Activated CD8-positive, alpha-beta T cell treated with anti-CD3 and anti-CD28 coated beads, Interleukin-2, amount 10 ng/mL, durations not matched to agents 7 days and 5 days (primary cell): Measurements from ENCODE around the gene GOLGA3. TPM values are rescaled to one million over a fixed set of nuclear protein-coding genes. Genes with fewer than 3 reads are reported as not detected.
"Not testable (repeated sequence)": the region's sequence is repeated elsewhere in the genome, so short reads cannot be mapped to it uniquely, and the experiment has no call there.

ENCODE experiments used
- ATAC-seq: fragments of 150-1000 bp; cut with Tn5 transposase; one replicate; pipeline ENCODE4 v1.10.0; 2021; ENCODE audit warnings: moderate library complexity
- CTCF ChIA-PET: fragments of 350-600 bp; sonication (Branson Sonifier 250); formaldehyde crosslinking; loops from one replicate; lab custom pipeline; 2021; ENCODE audit warnings: antibody characterized with exemption; lab: Charles Lee
- POLR2A ChIA-PET: fragments of 350-600 bp; sonication (Branson Sonifier 250); formaldehyde crosslinking; loops from one replicate; lab custom pipeline; 2021; ENCODE audit warnings: antibody characterized with exemption; lab: Charles Lee
- DNase-seq: peaks from one replicate; pipeline ENCODE4 v3.0.0-alpha.2; 2020
- H3K27ac Mint-ChIP-seq: one replicate; pipeline ENCODE4 v1.8.0; 2021; ENCODE audit warnings: mild to moderate bottlenecking, mixed read lengths
- H3K27me3 Mint-ChIP-seq: one replicate; pipeline ENCODE4 v1.8.0; 2021; ENCODE audit warnings: low read depth, mixed read lengths
- H3K36me3 Mint-ChIP-seq: one replicate; pipeline ENCODE4 v1.8.0; 2021; ENCODE audit warnings: low read depth, mixed read lengths
- H3K4me1 Mint-ChIP-seq: one replicate; pipeline ENCODE4 v1.8.0; 2021; ENCODE audit warnings: low read depth, mixed read lengths
- H3K4me3 Mint-ChIP-seq: one replicate; pipeline ENCODE4 v1.8.0; 2021; ENCODE audit warnings: mild to moderate bottlenecking, mixed read lengths
- H3K9me3 Mint-ChIP-seq: one replicate; pipeline ENCODE4 v1.8.0; 2022; ENCODE audit warnings: mixed read lengths; ENCODE audit not compliant: insufficient read depth
- total RNA-seq, 2 experiments: library from RNA; stranded (reverse); gene quantifications; one replicate each; pipeline ENCODE4 v1.2.3, GENCODE V29; 2021

GOLGA3 gene
- total RNA-seq, 2 experiments from 2014 or later = 63.7 to 69.3 TPM

DNA sequence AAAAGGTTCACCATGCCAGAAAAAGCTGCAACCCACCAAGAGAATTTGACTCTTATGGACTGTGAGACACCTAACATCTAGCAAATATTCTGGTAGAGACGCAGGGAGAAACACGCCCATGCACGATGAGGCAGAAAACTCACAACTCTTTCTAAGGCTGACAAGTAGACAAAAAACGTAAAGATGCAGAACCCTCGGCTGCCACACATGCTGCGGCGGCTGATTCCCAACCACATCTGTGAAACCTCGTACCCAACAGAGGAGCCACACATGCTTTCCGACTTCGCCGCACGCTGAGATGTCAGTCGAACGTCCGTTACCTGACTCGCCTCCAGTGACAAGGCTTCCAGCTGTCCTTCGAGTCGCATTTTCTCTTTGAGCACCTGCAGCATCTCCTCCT lies 21.8 kb downstream of the GOLGA3 start:
- no peak overlapping the region for H3K27ac Mint-ChIP-seq
- peaks cover 69% of the 10 kb centered on the region for H3K36me3 Mint-ChIP-seq
- no peaks in the 10 kb centered on the region for H3K27me3 Mint-ChIP-seq
- DNase-seq = no peak
- no peaks in the 10 kb centered on the region for H3K9me3 Mint-ChIP-seq
- ChIA-PET CTCF (interaction anchor here (1.1 to 1.7 kb wide), 2 partner anchors 22 to 39 kb away, joined by 3 to 5 read pairs; partner anchors contain the start of gene GOLGA3), POLR2A (interaction anchor here (0.6 kb wide), 1 partner anchor 8 kb away, joined by 3 read pairs; no protein-coding TSS in a partner anchor)
- H3K4me3 Mint-ChIP-seq = no peak overlapping the region
- peaks cover 25% of the 10 kb centered on the region for H3K4me1 Mint-ChIP-seq
- no peak for ATAC-seq

DNA sequence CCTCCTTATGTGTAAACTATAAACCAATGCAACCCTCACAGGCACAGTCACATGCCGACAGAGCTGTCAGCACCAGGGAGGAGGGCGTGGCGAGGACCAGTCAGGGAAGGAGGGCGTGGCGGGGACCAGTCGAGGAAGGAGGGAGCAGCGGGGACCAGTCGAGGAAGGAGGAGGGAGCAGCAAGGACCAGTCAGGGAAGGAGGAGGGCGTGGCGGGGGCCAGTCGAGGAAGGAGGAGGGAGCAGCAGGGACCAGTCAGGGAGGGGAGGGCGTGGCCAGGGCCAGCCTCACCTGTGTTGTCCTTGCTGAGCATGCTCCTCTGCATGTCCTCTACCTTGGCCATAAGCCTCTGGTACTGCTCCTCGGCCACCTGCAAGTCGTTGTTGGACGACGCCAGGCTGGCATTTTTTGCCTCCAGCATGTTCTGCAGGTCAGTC lies 24.2 kb downstream of the GOLGA3 start:
- DNase-seq (no peak), ATAC-seq (no peak)
- peaks cover 70% of the 10 kb centered on the region for H3K36me3 Mint-ChIP-seq
- ChIA-PET CTCF (no interaction called here), POLR2A (no interaction called here)
- H3K27me3 Mint-ChIP-seq = no peaks in the 10 kb centered on the region
- no peaks in the 10 kb centered on the region for H3K9me3 Mint-ChIP-seq
- no peak overlapping the region for H3K4me3 Mint-ChIP-seq
- no peak overlapping the region for H3K27ac Mint-ChIP-seq
- H3K4me1 Mint-ChIP-seq = peaks cover 18% of the 10 kb centered on the region

DNA sequence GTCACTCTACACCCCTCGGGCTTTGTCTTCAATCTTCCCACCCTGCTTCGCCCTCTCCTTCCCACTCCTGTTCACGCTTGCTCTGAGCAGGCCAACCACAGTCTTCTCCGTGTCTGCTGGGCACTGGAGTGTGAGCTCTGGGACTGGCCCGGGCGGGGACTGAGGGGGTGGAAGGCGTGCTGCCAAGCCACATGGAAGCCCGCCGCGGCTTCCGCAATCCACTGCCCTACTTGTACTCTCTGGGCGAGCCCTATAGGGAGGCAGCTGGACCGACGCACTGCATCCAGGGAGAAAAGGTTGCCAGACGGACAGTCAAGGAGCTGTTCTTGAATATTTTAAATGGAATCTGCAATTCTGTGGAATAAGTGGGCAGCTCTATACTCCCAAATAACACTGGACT lies 24.8 kb downstream of the GOLGA3 start:
- ATAC-seq = no peak
- Mint-ChIP-seq H3K36me3 (peaks cover 66% of the 10 kb centered on the region), H3K9me3 (no peaks in the 10 kb centered on the region), H3K27me3 (no peaks in the 10 kb centered on the region), H3K4me1 (peaks cover 18% of the 10 kb centered on the region), H3K4me3 (no peak overlapping the region), H3K27ac (no peak overlapping the region)
- ChIA-PET CTCF (no interaction called here), POLR2A (no interaction called here)
- no peak for DNase-seq

DNA sequence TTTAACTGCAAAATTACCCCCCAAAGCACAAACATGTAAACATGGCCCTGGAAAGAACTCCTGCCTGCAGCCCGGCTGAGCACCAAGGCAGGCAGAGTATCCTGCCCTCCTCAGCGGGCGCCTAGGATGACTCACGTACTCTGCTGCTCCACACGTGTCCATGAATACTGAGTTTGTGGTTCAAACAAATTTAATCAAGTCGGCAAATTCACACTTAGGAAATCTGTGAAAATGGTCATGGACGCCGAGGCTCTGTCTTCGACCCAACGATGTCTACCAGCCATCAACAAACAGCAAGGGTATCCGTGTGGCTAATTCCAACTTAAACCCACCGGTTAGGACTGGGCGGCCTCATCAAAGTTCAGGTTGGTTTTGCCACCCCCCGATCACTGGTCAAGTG lies 25.5 kb downstream of the GOLGA3 start:
- CTCF ChIA-PET = no interaction called here
- H3K4me3 Mint-ChIP-seq = no peak overlapping the region

DNA sequence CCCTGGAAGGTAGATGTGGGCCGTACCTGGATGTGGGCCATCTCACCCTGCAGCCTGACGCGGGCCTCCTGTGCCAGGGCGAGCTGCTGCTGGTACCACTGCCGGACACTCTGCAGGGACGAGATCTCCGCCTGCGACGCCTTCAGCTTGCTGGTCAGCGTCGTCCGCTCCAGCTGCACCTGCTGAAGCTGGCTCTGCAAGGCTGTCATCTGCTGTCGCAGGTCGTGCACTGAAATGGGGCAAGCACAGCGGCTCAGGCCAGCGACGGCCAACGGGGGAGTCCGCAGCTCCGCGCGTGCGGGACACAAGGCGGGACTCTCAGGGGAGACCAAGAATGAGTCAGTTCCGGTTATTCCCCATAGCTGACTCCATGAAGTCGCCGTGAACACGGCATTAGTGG lies 26.9 kb downstream of the GOLGA3 start:
- Mint-ChIP-seq H3K27me3 (no peaks in the 10 kb centered on the region), H3K9me3 (no peaks in the 10 kb centered on the region), H3K4me1 (peaks cover 9% of the 10 kb centered on the region), H3K27ac (no peak overlapping the region), H3K36me3 (peaks cover 59% of the 10 kb centered on the region), H3K4me3 (no peak overlapping the region)
- no peak for DNase-seq
- ATAC-seq = no peak
- ChIA-PET CTCF (interaction anchor here (1.1 kb wide), 1 partner anchor 33 kb away, joined by 3 read pairs; no protein-coding TSS in a partner anchor), POLR2A (no interaction called here)

More for the DNA sequence above, 25.5 kb downstream of the GOLGA3 start:
- DNase-seq (no peak), ATAC-seq (no peak)
- Mint-ChIP-seq H3K9me3 (no peaks in the 10 kb centered on the region), H3K4me1 (peaks cover 18% of the 10 kb centered on the region), H3K36me3 (peaks cover 60% of the 10 kb centered on the region), H3K27ac (no peak overlapping the region), H3K27me3 (no peaks in the 10 kb centered on the region)
- POLR2A ChIA-PET = no interaction called here

DNA sequence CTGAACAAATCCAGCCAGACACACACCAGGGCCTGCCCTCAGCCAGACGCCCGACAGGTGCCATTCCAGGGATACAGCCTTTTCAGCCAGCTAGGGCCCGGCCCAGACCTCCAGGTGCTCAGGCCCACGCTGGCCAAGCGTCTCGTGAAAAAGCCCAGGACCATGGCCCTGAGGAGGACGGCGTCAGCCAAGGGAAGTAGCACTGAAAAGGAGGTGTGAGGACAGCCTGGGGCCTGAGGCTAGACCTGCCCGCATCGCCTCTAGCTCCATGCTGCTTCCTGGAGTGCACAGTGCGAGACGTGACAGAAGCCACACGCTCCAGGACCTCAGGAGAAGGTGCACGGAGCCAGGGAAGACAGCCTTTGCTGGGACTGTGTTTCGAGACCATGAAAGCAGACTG lies 29.8 kb downstream of the GOLGA3 start:
- no peaks in the 10 kb centered on the region for H3K4me1 Mint-ChIP-seq
- peaks cover 59% of the 10 kb centered on the region for H3K36me3 Mint-ChIP-seq
- DNase-seq (no peak), ATAC-seq (no peak)
- no peaks in the 10 kb centered on the region for H3K27me3 Mint-ChIP-seq
- H3K4me3 Mint-ChIP-seq = no peak overlapping the region
- no peaks in the 10 kb centered on the region for H3K9me3 Mint-ChIP-seq
- H3K27ac Mint-ChIP-seq = no peak overlapping the region
- ChIA-PET POLR2A (interaction anchor here (0.6 kb wide), 1 partner anchor 8 kb away, joined by 3 read pairs; no protein-coding TSS in a partner anchor), CTCF (no interaction called here)

DNA sequence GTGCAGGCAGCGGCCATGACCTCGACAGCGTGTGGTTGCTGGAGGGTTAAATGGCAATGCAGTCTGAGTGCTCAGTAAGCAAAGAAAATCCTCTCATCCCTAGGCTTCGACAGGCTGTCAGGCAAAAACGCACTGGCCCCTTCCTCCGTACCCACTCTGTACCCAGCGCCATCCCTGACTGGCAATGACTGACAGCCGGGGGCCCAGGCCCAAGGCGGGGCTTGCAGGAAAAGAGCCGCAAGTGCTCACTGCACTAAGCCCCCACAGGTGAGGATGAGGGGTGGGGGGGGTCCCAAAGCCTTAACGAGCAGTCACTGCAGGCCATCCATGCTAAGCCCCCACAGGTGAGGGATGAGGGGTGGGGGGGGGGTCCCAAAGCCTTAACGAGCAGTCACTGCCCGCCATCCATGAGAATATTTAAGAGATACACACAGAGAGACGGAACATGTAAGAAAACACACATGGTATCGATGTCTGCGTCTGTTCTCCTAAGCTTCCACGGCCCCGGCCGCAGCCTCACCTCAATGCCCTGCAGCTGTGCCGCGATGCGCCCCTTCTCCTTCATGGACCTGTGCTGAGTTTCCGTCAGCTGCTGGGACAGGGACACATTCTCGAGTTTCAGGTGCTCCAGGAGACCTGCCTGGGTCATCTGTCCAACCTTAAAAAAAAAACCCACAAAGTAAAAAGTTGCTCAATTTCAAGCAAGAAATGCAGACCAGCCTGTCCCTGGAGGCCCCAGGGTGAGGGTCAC lies 30.7 kb downstream of the GOLGA3 start:
- H3K36me3 Mint-ChIP-seq = peaks cover 53% of the 10 kb centered on the region
- CTCF ChIA-PET = no interaction called here
- no peak overlapping the region for H3K4me3 Mint-ChIP-seq
- POLR2A ChIA-PET = no interaction called here
- no peak for ATAC-seq
- no peaks in the 10 kb centered on the region for H3K9me3 Mint-ChIP-seq
- no peak for DNase-seq
- H3K27ac Mint-ChIP-seq = no peak overlapping the region
- no peaks in the 10 kb centered on the region for H3K27me3 Mint-ChIP-seq
- H3K4me1 Mint-ChIP-seq = no peaks in the 10 kb centered on the region

DNA sequence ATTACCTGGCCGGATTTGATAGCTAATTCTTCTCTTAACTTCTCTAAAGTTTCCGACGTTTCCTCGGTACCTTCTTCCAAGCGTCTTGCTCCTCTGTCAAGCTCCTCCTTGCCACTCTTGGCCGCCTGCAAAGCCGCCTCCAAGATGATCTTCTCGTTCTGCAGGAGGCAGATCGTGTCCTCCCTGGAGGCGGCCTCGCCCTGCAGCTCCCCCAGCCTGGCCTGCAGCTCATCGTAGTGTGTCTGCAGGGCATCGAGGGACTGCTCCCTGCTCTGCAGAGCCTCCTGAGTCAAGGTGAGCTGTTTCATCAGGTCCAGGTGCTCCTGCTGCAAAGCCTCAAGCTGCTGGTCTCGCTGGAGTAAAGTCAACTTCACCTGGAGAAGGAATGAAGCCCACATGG lies 32.8 kb downstream of the GOLGA3 start:
- H3K4me3 Mint-ChIP-seq = no peak overlapping the region
- ChIA-PET CTCF (no interaction called here), POLR2A (interaction anchor here (1.1 kb wide), 1 partner anchor 33 kb away, joined by 3 read pairs; no protein-coding TSS in a partner anchor)
- no peaks in the 10 kb centered on the region for H3K4me1 Mint-ChIP-seq
- peaks cover 54% of the 10 kb centered on the region for H3K36me3 Mint-ChIP-seq
- no peak for ATAC-seq
- no peaks in the 10 kb centered on the region for H3K27me3 Mint-ChIP-seq
- no peak for DNase-seq
- no peak overlapping the region for H3K27ac Mint-ChIP-seq
- no peaks in the 10 kb centered on the region for H3K9me3 Mint-ChIP-seq

DNA sequence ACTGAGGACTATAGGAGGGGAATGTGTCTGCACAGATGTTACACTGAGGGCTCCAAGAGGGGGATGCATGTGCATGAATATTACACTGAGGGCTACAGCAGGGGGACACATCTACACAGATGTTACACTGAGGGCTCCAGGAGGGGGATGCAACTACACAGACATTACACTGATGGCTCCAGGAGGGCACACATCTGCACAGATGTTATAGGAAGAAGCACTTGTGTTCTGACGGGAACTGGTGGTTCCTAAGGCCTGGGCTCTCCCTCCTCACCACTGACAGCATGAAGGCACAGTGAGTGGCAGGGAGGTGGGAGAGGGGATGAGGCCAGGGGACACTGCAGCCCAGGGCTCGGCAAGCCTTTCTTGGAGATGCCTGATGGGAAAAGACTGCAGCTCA lies 36.7 kb downstream of the GOLGA3 start:
- DNase-seq, H3K9me3 Mint-ChIP-seq, ATAC-seq, POLR2A ChIA-PET, H3K4me1 Mint-ChIP-seq, H3K27me3 Mint-ChIP-seq, H3K27ac Mint-ChIP-seq, CTCF ChIA-PET, H3K4me3 Mint-ChIP-seq: not testable (repeated sequence)
- H3K36me3 Mint-ChIP-seq = peaks cover 68% of the 10 kb centered on the region

DNA sequence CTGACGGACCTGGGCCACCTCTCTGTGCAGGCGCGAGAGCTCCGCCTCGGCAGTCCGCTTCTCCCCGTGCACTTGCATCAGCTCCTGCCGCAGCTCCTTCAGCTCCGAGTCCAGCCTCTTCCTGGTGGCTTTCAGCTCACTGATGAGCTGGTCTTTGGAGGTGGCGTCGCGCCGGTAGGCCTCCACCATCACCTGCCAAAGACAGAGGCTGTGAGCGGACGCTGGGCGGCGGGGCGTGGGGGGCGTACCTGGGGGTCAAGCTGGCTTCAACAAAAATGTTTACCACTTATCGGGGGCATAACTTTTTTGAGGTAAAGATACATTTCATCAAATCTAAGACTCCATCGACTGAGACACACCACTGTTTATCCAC lies 39.6 kb downstream of the GOLGA3 start:
- Mint-ChIP-seq H3K27me3 (no peaks in the 10 kb centered on the region), H3K27ac (no peak overlapping the region), H3K9me3 (no peaks in the 10 kb centered on the region), H3K36me3 (peaks cover 69% of the 10 kb centered on the region), H3K4me1 (peaks cover 3% of the 10 kb centered on the region), H3K4me3 (no peak overlapping the region)
- POLR2A ChIA-PET = interaction anchor here (0.5 kb wide), 1 partner anchor 62 kb away, joined by 3 read pairs; no protein-coding TSS in a partner anchor
- ATAC-seq (no peak), DNase-seq (no peak)
- CTCF ChIA-PET = no interaction called here

DNA sequence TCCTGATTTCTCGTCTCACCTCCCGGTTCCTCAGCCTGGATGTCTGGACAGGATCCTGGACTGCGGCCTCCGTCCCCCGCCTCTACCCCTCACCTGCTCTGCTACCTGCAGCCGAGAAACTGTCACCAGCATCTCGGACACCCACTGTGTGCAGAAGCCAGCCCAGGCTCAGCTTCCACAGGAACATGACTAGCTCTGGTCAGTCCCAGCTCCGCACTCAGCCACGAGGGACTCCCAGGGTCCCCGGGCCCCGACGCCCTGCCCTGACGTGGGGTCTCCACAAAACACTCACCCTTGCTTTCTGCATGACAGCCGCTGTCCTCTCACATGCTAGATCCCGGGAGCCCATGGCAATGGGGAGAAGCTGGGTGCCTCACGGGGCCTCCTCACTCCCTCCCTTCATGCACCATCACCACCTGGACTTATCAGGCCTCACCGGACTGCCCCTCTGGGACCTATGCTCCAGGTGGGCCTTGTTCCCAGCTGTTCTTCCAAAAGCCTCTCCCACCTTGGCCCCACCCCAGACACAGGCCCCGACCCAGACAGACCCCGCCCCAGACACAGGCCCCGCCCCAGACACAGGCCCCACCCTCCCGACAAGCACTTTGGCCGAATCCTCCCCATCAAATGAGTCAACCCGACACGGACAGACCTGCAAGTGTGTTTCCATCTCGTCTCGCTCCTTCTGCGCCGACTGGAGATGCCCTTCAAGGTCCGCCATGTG lies 40.1 kb downstream of the GOLGA3 start:
- peaks cover 3% of the 10 kb centered on the region for H3K4me1 Mint-ChIP-seq
- ATAC-seq (no peak), DNase-seq (no peak)
- CTCF ChIA-PET = no interaction called here
- H3K4me3 Mint-ChIP-seq = no peak overlapping the region
- H3K36me3 Mint-ChIP-seq = peaks cover 65% of the 10 kb centered on the region
- no peaks in the 10 kb centered on the region for H3K27me3 Mint-ChIP-seq
- POLR2A ChIA-PET = interaction anchor here (0.5 kb wide), 1 partner anchor 63 kb away, joined by 3 read pairs; no protein-coding TSS in a partner anchor
- H3K27ac Mint-ChIP-seq = no peak overlapping the region
- no peaks in the 10 kb centered on the region for H3K9me3 Mint-ChIP-seq

DNA sequence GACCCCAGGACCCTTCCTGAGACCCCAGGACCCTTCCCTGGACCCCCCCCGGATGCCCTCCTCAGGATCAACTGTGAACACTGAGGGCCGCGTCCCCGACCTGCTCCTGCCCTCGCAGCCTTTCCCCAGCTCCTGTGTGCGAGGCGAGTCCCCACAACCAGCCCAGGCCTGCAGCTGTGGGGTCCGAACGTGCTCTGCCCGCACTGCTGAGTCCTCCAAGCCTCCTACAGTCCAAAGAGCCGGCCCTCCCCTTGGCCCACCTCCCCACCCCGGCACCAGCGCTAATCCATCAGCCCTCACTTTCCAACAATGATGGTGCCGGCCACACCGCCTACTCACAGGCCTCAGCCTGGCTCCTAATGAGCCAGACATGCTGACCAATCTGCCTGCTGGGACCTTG lies 40.8 kb downstream of the GOLGA3 start:
- Mint-ChIP-seq H3K9me3 (no peaks in the 10 kb centered on the region), H3K27me3 (no peaks in the 10 kb centered on the region), H3K27ac (no peak overlapping the region), H3K36me3 (peaks cover 69% of the 10 kb centered on the region), H3K4me1 (peaks cover 3% of the 10 kb centered on the region), H3K4me3 (no peak overlapping the region)
- ATAC-seq (peak; percentile 21), DNase-seq (no peak)
- CTCF ChIA-PET = no interaction called here
- POLR2A ChIA-PET = no interaction called here
